Endothelial cell of umbilical vein (primary cell): ENCODE measurements around the gene ITPR2.

Experiments
- EZH2 ChIP-seq: IDR thresholded peaks from 2 replicates; pipeline ENCODE4 v1.6.1; 2012; ENCODE audit warnings: borderline replicate concordance, low read depth, mild to moderate bottlenecking, moderate library complexity, low read length, inconsistent platforms; ENCODE audit not compliant: severe bottlenecking
- FOS ChIP-seq: IDR thresholded peaks from 2 replicates; pipeline ENCODE4 v1.6.1; 2011; ENCODE audit warnings: mild to moderate bottlenecking, low read length, moderate library complexity, borderline replicate concordance; ENCODE audit not compliant: insufficient read depth
- GATA2 ChIP-seq: IDR thresholded peaks from 2 replicates; pipeline ENCODE4 v1.7.0; 2011; ENCODE audit warnings: low read depth, mild to moderate bottlenecking, moderate library complexity, mixed read lengths, low read length; ENCODE audit not compliant: insufficient read length, insufficient read depth
- JUN ChIP-seq: IDR thresholded peaks from 2 replicates; pipeline ENCODE4 v1.6.1; 2011; ENCODE audit warnings: borderline replicate concordance, low read depth; ENCODE audit not compliant: insufficient read length, insufficient read depth
- MYC ChIP-seq: IDR thresholded peaks from one replicate; pipeline ENCODE4 v1.6.1; 2011; ENCODE audit warnings: mild to moderate bottlenecking, low read depth, low read length
- POLR2A ChIP-seq: IDR thresholded peaks from 2 replicates; pipeline ENCODE4 v1.6.1; 2012; ENCODE audit warnings: low read depth, mild to moderate bottlenecking, control low read depth, low read length
- POLR2AphosphoS5 ChIP-seq: IDR thresholded peaks from 2 replicates; pipeline ENCODE4 v1.6.1; 2012; ENCODE audit warnings: low read depth, mild to moderate bottlenecking, control low read depth, low read length, moderate library complexity; ENCODE audit not compliant: insufficient read depth
- TF ChIP-seq, protein P1 (sequence below): IDR thresholded peaks from 2 replicates; pipeline ENCODE4 v1.6.1; 2011; ENCODE audit not compliant: insufficient read depth, insufficient read length
- TF ChIP-seq, protein P2 (sequence below), 2 donors: IDR thresholded peaks; 1 replicate in 1 of 2; 2 replicates in 1 of 2; pipeline ENCODE4 v1.5.1; 2011; ENCODE audit warnings: low read length in 2 of 2, mild to moderate bottlenecking in 2 of 2, moderate library complexity in 2 of 2, control low read depth in 1 of 2, inconsistent platforms in 1 of 2, low read depth in 1 of 2; ENCODE audit not compliant: insufficient read depth in 1 of 2; ENCODE audit errors: extremely low read depth in 1 of 2

DNA sequence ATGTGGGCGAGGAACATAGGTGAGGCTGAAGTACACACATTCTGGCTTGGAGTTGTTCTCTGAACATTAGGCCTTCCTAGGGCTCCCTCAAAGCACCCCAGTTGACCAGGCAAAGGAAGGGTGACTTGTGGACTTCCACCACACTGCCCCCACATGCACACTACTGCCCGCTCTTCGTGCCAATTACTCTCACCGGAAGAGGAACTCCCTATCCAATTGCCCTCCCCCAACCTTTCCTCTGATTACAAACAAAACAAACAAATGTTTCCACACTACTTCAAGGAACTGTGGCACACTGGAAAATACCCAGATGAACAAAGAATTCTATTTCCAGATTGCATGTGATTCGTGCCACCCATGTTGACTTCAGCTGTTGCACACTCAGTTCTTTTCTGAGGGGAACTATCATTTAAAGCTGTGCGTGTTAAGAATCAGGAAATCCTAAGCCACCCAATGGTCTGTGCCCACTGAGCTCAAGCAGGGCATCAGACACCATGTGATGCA lies 498.3 kb downstream of the ITPR2 start:
- TF ChIP-seq POLR2A (no peak), GATA2 (no peak), EZH2 (no peak), MYC (no peak), FOS (no peak), JUN (no peak), POLR2AphosphoS5 (no peak)
- TF ChIP-seq, protein P1, sequence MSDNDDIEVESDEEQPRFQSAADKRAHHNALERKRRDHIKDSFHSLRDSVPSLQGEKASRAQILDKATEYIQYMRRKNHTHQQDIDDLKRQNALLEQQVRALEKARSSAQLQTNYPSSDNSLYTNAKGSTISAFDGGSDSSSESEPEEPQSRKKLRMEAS = no peak
- TF ChIP-seq, protein P2, sequence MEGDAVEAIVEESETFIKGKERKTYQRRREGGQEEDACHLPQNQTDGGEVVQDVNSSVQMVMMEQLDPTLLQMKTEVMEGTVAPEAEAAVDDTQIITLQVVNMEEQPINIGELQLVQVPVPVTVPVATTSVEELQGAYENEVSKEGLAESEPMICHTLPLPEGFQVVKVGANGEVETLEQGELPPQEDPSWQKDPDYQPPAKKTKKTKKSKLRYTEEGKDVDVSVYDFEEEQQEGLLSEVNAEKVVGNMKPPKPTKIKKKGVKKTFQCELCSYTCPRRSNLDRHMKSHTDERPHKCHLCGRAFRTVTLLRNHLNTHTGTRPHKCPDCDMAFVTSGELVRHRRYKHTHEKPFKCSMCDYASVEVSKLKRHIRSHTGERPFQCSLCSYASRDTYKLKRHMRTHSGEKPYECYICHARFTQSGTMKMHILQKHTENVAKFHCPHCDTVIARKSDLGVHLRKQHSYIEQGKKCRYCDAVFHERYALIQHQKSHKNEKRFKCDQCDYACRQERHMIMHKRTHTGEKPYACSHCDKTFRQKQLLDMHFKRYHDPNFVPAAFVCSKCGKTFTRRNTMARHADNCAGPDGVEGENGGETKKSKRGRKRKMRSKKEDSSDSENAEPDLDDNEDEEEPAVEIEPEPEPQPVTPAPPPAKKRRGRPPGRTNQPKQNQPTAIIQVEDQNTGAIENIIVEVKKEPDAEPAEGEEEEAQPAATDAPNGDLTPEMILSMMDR (IDR thresholded peaks at IDR 0.05; ENCODE audit: extremely low read depth in 1 of 2, insufficient read depth in 1 of 2, low read depth in 1 of 2, low read length in 2 of 2) = no peak
